Measurements from ENCODE around the gene MIB1. TPM values are rescaled to one million over a fixed set of nuclear protein-coding genes. Genes with fewer than 3 reads are reported as not detected.

The MIB1 gene
- total RNA-seq, 1 experiment from 2014 or later: 56.1 TPM

DNA sequence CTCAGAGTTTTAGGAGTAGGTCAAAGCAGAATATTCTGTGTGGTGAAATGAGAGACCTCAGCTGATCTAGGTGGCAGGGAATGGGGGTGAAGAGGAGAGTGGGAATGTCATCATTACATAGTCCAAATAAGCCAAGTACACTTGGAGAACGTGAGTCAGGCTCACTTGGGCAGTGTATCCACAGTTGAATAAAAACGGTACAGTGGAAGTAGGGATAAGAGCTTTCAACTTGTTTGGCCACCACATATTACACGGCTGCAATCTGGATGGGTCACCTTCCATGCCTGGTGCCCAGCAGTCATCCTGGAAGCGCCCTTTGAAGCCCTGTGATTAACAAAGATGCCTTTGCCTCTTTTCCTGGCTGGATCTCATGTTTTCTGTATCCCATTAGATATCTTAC is 28.6 kb downstream of the MIB1 start:
- no peak overlapping the region for H3K4me3 ChIP-seq (replicated peaks in 1 of 2; ENCODE audit: low read depth in 1 of 2, low read length in 2 of 2)
- no peak overlapping the region for H3K9ac ChIP-seq (ENCODE audit: low read length)
- H3K4me1 ChIP-seq (ENCODE audit: control insufficient read depth in 1 of 2, insufficient read depth in 2 of 2, low read length in 2 of 2): no peaks in the 10 kb centered on the region
- intact Hi-C loops (cut with micrococcal nuclease): no loop called here
- no peak for TF ChIP-seq EZH2phosphoT487 (IDR thresholded peaks at IDR 0.05; ENCODE audit: borderline replicate concordance)
- TF ChIP-seq YY1 (IDR thresholded peaks at IDR 0.05; ENCODE audit: extremely low read depth, insufficient replicate concordance, low read depth, low read length): no peak
- TF ChIP-seq ZFX (IDR thresholded peaks at IDR 0.05): no peak
- TF ChIP-seq EZH2 (IDR thresholded peaks at IDR 0.05): no peak
- no peak for TF ChIP-seq ELF1 (IDR thresholded peaks at IDR 0.05; ENCODE audit: borderline replicate concordance, low read depth)
- no peak for TF ChIP-seq CEBPB (IDR thresholded peaks at IDR 0.05; ENCODE audit: low read depth)
- TF ChIP-seq TCF7L2 (IDR thresholded peaks at IDR 0.05; ENCODE audit: borderline replicate concordance, extremely low read depth, insufficient read depth, insufficient read length): no peak
- no peak for TF ChIP-seq SRF (IDR thresholded peaks at IDR 0.05; ENCODE audit: low read depth)
- TF ChIP-seq JUND (IDR thresholded peaks at IDR 0.05): no peak
- TF ChIP-seq, protein P1, sequence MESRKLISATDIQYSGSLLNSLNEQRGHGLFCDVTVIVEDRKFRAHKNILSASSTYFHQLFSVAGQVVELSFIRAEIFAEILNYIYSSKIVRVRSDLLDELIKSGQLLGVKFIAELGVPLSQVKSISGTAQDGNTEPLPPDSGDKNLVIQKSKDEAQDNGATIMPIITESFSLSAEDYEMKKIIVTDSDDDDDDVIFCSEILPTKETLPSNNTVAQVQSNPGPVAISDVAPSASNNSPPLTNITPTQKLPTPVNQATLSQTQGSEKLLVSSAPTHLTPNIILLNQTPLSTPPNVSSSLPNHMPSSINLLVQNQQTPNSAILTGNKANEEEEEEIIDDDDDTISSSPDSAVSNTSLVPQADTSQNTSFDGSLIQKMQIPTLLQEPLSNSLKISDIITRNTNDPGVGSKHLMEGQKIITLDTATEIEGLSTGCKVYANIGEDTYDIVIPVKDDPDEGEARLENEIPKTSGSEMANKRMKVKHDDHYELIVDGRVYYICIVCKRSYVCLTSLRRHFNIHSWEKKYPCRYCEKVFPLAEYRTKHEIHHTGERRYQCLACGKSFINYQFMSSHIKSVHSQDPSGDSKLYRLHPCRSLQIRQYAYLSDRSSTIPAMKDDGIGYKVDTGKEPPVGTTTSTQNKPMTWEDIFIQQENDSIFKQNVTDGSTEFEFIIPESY (IDR thresholded peaks at IDR 0.05; ENCODE audit: extremely low read depth, insufficient replicate concordance, low read length): no peak
- H4K20me1 ChIP-seq (ENCODE audit: insufficient read depth): no peaks in the 10 kb centered on the region
- ChIA-PET RAD21 (ENCODE audit: low non-redundant PET in 1 of 2, low total read pairs in 2 of 2, uncharacterized antibody in 2 of 2, unreplicated experiment in 2 of 2) (no interaction called here), CTCF (no interaction called here), POLR2A (no interaction called here)
- H3K79me2 ChIP-seq (ENCODE audit: insufficient read depth, low read length): peaks cover under 1% of the 10 kb centered on the region; the same call in 1 of the 2 replicates
- DNase-seq (ENCODE audit: low read depth, low spot score) (no peak), ATAC-seq (no peak)
- no peaks in the 10 kb centered on the region for H3K9me3 ChIP-seq (ENCODE audit: control insufficient read depth in 1 of 2, insufficient read depth in 1 of 2, low read depth in 1 of 2, low read length in 2 of 2)
- no peak overlapping the region for H3K4me2 ChIP-seq (ENCODE audit: low read length)
- H3K27me3 ChIP-seq (ENCODE audit: insufficient read depth, low read length): no peaks in the 10 kb centered on the region
- no peaks in the 10 kb centered on the region for H3K9me2 ChIP-seq (ENCODE audit: insufficient read depth)
- no TSS peak for BruUV-seq (replicated peaks)
- H2AFZ ChIP-seq (ENCODE audit: low read depth, low read length, poor library complexity, severe bottlenecking): no peak overlapping the region
- H3K36me3 ChIP-seq (ENCODE audit: control insufficient read depth in 1 of 2, insufficient read depth in 2 of 2, low read length in 2 of 2): peaks cover 0 to 3% of the 10 kb centered on the region in 2 experiments; a peak in 1 of 4 replicates
- H3K27ac ChIP-seq (ENCODE audit: low read depth, low read length): no peak overlapping the region

Data from HCT116 (cell line).